ENCODE measurements around the gene PCSK2. TPM values are rescaled to one million over a fixed set of nuclear protein-coding genes. Genes with fewer than 3 reads are reported as not detected.

PCSK2 gene
- total and polyA plus RNA-seq, 12 donors: 0.32 to 47.6 (median 5.3) TPM

DNA sequence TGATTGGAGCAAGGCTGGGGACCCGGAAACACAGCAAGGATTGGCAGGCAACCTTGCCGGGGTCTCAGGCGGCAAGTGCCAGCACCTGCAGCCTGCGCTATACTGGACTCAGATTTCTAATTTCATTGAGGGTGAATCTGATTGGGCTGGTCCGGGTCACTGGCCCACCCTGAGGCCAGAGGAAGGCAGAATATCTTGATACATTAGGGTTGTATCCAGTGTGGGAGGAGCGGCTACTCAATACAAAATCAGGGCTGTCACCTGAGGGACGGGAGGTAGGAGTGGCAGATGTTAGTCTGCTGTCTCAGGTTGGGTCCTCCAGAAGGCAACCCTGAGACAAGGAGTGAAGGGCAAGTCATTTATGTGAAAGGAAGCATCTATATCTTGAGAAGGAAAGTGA is 263.7 kb downstream of the PCSK2 start:
- no peaks in the 10 kb centered on the region for H3K36me3 ChIP-seq (replicated peaks in 1 of 2)
- H3K4me3 ChIP-seq: no peak overlapping the region
- no peak overlapping the region for H3K27ac ChIP-seq
- no peaks in the 10 kb centered on the region for H3K4me1 ChIP-seq (replicated peaks in 1 of 2)
- DNase-seq: no peak
- no peak for TF ChIP-seq POLR2A (IDR thresholded peaks at IDR 0.05)
- H3K27me3 ChIP-seq: no peaks in the 10 kb centered on the region
- 90 to 93% (median 92%) methylated on average over 7 of the region's 7 CpGs for WGBS, 4 donors
- H3K9me3 ChIP-seq (replicated peaks in 1 of 3): no peaks in the 10 kb centered on the region
- intact Hi-C loops (cut with DNase I): no loop called here

DNA sequence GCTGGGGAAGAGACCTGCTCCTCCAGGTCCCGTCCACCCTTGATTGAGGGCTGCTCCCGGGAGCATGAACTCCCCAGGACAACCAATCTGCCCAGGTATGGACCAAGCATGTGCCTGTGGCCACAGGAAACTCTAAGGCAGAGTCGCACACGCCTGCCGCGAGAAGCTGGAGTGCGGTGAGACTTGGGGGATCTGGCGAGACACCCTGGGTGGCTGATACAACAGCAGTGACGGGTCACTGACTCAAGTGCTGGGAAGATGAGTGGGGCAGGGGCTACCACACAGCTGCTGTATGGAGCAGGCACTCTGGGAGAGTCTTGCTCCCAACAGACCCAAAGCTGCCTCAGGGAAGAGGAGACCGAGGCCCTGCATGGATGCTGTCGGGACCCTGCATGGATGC is 264.2 kb downstream of the PCSK2 start:
- no peaks in the 10 kb centered on the region for H3K36me3 ChIP-seq (replicated peaks in 1 of 2)
- WGBS, 4 donors: 87 to 95% (median 92%) methylated on average over 10 to 11 of the region's 11 CpGs
- no peak for DNase-seq

DNA sequence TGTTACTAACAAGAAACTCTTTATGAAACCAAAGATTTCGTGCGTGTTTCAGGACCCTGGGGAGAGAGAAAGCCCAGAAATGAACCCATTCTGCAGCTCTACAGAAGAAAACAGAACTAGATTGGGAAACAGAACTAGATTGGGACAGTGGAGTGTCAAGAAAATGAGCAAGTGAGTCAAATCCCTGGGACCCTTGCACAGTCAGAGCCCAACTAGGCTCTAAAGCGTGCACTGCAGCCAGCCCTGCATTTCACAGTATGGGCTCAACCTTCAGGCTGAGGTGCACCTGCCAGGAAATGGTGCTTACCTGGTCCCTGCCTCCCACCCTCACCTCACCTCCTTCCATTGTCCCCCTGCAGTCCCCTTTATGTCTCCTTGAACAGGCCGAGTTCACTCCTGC is 264.6 kb downstream of the PCSK2 start:
- H3K27ac ChIP-seq: no peak overlapping the region
- H3K36me3 ChIP-seq (replicated peaks in 1 of 2): no peaks in the 10 kb centered on the region
- no peaks in the 10 kb centered on the region for H3K4me1 ChIP-seq (replicated peaks in 1 of 2)
- TF ChIP-seq, protein P1, sequence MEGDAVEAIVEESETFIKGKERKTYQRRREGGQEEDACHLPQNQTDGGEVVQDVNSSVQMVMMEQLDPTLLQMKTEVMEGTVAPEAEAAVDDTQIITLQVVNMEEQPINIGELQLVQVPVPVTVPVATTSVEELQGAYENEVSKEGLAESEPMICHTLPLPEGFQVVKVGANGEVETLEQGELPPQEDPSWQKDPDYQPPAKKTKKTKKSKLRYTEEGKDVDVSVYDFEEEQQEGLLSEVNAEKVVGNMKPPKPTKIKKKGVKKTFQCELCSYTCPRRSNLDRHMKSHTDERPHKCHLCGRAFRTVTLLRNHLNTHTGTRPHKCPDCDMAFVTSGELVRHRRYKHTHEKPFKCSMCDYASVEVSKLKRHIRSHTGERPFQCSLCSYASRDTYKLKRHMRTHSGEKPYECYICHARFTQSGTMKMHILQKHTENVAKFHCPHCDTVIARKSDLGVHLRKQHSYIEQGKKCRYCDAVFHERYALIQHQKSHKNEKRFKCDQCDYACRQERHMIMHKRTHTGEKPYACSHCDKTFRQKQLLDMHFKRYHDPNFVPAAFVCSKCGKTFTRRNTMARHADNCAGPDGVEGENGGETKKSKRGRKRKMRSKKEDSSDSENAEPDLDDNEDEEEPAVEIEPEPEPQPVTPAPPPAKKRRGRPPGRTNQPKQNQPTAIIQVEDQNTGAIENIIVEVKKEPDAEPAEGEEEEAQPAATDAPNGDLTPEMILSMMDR (IDR thresholded peaks at IDR 0.05): no peak
- TF ChIP-seq POLR2A (IDR thresholded peaks at IDR 0.05): no peak
- no peaks in the 10 kb centered on the region for H3K9me3 ChIP-seq (replicated peaks in 1 of 3)
- no peak for DNase-seq
- H3K27me3 ChIP-seq: no peaks in the 10 kb centered on the region
- intact Hi-C loops (cut with DNase I): no loop called here
- WGBS, 4 donors: 94 to 100% (median 97%) methylated on average over 4 of the region's 4 CpGs
- no peak overlapping the region for H3K4me3 ChIP-seq

More for the DNA sequence above, 264.2 kb downstream of the PCSK2 start:
- H3K27ac ChIP-seq: no peak overlapping the region
- no peaks in the 10 kb centered on the region for H3K4me1 ChIP-seq (replicated peaks in 1 of 2)
- TF ChIP-seq, protein P1 (IDR thresholded peaks at IDR 0.05): no peak
- no peak for TF ChIP-seq POLR2A (IDR thresholded peaks at IDR 0.05)
- H3K9me3 ChIP-seq (replicated peaks in 1 of 3): no peaks in the 10 kb centered on the region
- H3K27me3 ChIP-seq: no peaks in the 10 kb centered on the region
- H3K4me3 ChIP-seq: no peak overlapping the region
- intact Hi-C loops (cut with DNase I): no loop called here

DNA sequence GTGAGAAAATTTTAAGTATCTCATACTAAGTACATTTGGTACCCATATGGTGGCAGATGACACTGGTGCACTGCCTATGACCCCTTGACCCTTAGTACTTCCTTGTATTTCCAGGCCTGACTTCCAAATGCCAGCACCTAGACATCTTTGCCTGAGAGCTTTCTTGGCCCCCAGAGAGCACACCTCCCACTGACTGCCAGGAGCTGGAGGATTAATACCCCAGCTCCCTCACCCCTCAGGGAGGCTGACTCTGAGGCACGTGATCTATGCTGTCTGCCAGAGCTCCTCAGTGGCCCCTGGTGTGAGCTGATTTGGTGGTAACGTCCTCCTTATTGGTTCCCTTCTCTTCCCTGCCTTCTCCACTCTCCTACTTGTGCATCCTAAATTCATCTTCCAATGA is 266.3 kb downstream of the PCSK2 start:
- 76 to 93% (median 78%) methylated on average over 2 of the region's 2 CpGs for WGBS, 4 donors
- no peak for TF ChIP-seq POLR2A (IDR thresholded peaks at IDR 0.05)
- TF ChIP-seq, protein P1 (IDR thresholded peaks at IDR 0.05): no peak
- no peak for DNase-seq
- intact Hi-C loops (cut with DNase I): no loop called here
- Histone ChIP-seq H3K36me3 (replicated peaks in 1 of 2) (no peaks in the 10 kb centered on the region), H3K9me3 (replicated peaks in 1 of 3) (no peaks in the 10 kb centered on the region), H3K27me3 (no peaks in the 10 kb centered on the region), H3K27ac (no peak overlapping the region), H3K4me3 (no peak overlapping the region), H3K4me1 (replicated peaks in 1 of 2) (no peaks in the 10 kb centered on the region)

DNA sequence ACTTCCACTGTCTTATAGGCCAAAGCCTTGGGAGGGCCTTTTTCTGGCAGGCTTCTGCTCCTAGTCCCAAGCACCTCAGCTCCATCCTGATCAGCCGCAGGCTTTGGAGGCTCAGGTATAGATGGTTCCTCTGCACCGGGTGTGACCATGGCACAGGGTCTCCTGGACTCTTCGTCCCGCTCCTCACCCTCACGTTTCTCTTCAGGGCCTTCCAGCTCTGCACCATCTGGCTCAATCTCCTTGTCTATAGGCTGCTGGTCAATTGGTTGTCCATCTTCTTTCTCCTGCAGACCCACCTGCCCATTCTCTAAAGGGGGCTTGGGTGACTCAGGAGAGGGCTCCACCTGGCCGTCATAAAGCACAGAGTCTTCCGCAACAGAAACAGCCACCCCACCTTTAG is 267.4 kb downstream of the PCSK2 start:
- Histone ChIP-seq H3K27ac (no peak overlapping the region), H3K9me3 (replicated peaks in 1 of 3) (no peaks in the 10 kb centered on the region), H3K4me3 (no peak overlapping the region), H3K4me1 (replicated peaks in 1 of 2) (no peaks in the 10 kb centered on the region), H3K27me3 (no peaks in the 10 kb centered on the region), H3K36me3 (replicated peaks in 1 of 2) (no peaks in the 10 kb centered on the region)
- no peak for DNase-seq
- no peak for TF ChIP-seq POLR2A (IDR thresholded peaks at IDR 0.05)
- TF ChIP-seq, protein P1 (IDR thresholded peaks at IDR 0.05): no peak
- WGBS, 4 donors: 87 to 93% (median 91%) methylated on average over 7 of the region's 7 CpGs
- intact Hi-C loops (cut with DNase I): no loop called here
